GM19025 (cell line): ENCODE measurements around the gene DBNL.
A peak's percentile ranks its signal among the peaks of the same experiment; 100 is the strongest.

Experiments used
- ATAC-seq: cut with Tn5 transposase; IDR thresholded peaks from one replicate; pipeline ENCODE4 v1.9.1; 2021; ENCODE audit warnings: mild to moderate bottlenecking, low read depth, moderate library complexity; ENCODE audit not compliant: unreplicated experiment

Gene DBNL

GRCh38 chr7:44075296-44076075, 31.0 kb downstream of the DBNL start:
- ATAC-seq: no peak

GRCh38 chr7:44076101-44076895, 31.8 kb downstream of the DBNL start:
- no peak for ATAC-seq

DNA sequence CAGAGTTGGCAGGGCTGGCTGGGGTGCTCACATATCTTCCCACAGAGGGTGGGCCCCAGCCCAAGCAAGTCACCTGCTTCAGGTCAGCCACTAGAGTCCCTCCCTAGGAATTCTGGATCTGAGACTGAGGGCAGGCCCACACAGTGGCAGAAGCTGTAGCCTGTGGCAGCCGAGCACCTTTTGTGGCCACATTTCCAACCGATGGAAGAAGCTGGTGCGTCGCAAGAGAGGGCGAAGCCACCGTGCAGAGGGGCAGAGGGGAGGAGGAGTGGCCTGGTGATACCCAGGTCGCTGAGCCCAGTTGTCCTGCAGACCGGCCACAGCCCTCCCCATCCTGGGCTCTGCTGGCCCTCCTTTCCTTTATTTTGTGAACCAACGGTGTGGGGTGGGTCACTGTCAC, 32.6 kb downstream of the DBNL start:
- no peak for ATAC-seq

DNA sequence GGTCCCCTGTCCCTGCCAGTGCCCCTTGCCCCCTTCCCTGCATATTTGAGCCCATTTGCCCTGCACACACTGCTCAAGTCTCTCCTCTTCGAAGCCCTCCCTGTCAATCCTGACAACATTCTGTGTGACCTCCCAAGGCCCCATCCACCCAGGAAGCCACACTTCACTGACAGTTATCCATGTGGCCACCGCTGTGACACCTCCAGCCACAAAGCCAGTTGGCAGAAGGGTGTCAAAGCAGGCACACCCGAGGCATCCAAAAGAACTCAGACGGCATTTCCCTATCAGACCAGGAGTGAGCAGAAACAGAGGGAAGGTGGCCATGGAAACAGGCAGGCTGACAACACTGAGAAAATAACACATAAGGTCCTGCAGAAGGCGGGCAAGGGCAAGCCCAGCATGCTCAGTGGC, 33.2 kb downstream of the DBNL start:
- ATAC-seq: no peak

- ATAC-seq: no peak
Observed at GRCh38 chr7:44078521-44078920, 34.0 kb downstream of the DBNL start.

GRCh38 chr7:44079331-44080021, 35.0 kb downstream of the DBNL start:
- no peak for ATAC-seq

GRCh38 chr7:44080118-44080517, 35.6 kb downstream of the DBNL start:
- ATAC-seq: no peak

DNA sequence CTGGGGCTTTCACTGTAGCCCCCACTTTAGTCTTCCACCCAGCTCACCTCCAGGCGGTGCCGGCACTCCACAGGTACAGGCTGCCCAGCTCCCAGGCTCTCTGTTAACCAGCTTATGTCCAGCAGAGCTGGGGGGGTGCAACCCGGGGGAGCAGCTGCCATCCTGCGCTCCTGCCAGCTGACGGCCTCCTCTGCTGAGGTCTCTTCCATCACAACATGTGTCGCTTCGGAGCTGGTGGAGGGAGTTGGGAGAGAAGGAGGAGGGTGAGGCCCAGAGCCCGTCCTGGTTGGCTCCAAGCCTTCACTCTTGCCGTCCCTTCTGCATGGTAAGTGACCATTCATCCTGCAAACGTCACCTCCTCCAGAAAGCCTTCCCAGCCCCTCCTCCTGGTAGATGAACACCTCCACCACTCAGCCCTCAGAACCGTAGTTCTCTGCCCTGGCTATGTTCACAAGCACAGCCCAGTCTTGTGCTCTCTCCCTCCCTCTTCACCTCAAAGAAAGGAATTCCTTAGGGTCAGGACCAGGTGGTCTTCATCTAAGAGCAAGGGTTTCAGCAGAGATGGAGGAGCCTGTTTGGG, 36.3 kb downstream of the DBNL start:
- ATAC-seq: no peak

GRCh38 chr7:44081266-44081748, 36.8 kb downstream of the DBNL start:
- ATAC-seq: no peak

DNA sequence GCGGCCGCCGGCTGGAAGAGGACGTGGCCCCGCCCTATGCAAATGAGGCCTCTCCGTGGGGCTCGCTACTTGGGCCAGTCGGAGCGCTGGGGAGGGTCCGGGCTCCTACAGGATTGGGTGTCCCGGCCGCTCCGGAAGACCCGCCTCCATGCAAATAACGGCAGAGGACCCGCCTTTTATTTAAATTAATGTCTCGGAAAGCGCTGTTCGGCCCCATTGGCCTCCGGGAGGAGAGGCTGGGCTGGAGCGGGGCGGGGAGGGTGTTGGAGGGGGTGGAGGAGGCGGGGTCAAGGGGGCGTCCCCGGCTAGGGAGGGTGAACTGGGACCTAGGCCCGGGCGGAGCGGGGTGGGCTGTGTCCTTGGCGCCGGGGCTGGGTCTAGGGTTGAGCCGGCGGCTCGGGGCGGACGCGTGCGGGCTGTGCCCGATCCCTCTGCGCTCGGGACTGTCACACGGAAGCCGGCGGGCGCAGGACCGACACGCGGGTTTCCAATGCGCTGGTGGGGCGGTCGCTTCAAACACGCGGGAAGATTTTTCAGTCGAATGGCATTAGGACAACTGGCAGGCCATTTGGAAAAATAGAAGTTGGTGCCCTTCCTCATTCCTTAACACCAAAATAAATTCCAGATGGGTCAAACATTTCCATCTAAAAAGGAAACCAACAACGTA, 38.2 kb downstream of the DBNL start:
- ATAC-seq: peak; percentile 89

DNA sequence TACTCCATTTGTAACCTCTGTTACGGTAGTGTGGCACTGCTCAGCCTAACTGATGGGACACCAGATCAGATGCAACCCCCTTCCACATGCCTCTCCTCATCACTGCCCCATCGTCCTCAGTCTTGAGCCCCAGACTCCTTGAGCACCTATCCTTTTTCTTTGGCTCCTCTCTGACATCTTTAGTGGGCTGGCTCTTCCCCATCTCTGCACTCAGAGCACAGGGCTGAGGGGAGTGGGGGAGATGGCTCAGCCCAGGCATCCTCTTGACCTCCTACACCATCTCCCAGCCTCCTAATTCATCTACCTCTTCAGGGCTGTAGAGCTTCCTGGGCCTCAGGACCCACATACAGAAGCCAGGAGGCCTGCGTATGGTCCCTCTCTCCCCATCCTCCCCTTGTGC, 39.3 kb downstream of the DBNL start:
- ATAC-seq: no peak

- no peak for ATAC-seq
Observed at GRCh38 chr7:44084701-44085100, 40.2 kb downstream of the DBNL start.

DNA sequence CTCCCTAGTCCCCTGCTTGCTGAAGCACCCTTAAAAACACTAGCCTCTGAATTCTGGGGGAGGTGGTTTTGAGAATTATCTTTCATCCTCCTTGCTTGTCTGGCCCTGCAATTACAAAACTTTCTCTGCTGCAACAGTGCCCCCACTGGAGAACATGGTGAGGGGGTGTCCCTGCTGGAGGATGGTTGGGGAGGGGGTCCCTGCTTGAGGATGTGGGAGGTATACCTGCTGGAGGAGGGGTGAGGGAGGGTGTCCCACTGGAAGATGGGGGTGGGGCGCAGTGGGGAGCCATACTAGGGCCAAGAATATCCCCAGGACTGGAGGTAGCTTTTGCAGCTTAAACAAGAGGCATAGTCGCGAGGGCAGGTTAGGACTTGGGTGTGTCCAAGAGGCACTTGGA, 41.0 kb downstream of the DBNL start:
- ATAC-seq: no peak

GRCh38 chr7:44086627-44087026, 42.1 kb downstream of the DBNL start:
- no peak for ATAC-seq

DNA sequence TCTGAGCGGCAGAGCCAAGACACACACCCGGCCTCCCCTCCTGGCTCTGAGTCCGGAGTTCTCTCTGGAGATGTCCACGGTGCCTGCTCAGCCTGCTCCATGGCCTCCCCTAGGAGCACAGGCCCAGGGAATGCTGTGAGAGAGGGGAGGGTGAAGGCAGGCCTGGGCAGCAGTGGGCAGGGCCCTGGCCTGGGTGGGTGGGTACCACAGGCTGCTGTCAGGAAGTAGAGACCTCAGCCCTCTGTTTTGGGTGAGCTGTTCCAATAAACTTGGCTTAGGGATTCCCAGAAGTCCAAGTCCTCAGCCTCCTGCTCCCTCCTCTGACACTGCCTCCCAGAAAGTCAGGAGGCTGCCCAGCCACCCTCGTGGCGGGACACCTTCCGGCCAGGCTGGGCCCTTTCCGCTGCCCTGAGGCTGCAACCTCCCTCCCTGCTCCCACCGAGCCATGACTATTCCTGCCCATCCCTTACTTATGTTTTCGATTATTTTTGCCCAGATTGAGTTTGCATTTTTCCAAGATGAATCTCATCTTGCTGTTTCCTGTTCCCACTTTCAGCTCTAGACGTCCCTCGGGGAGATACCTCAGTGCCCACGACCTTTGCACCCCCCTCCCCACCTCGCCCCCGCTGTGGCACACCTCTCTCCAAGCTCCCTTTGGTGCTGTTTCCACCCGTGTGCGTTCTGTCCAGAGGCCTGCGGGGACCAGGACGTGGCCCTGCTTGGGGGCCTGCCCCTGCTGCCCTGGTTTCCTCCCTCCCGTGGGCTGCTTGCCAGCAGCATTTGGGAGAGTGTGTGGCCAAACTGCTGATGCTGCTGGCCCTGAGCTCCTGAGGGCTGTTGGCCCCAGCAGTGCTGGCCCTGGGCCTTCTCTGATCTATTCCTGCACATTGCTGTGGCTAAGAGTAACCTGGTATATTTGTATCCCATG, 43.7 kb downstream of the DBNL start:
- no peak for ATAC-seq

GRCh38 chr7:44093102-44093641, 48.7 kb downstream of the DBNL start:
- no peak for ATAC-seq

DNA sequence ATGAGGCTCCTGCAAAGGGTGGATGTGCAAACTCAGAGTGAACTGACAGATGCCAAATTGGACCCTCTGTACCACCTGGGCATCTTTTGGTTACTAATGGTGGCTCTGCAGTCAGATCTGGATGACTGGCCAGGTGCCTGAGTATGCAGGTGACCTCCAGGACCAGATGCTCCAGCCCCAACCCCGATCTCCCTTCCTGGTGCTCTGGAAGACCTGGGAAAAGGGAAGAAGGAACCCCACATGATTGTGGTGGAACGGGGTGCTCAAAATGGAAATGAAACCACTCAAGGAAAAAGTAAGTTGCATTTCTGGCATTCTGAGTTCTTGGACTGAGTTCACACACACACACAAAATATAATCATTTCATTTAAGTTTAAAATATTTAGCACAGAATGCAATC, 49.9 kb downstream of the DBNL start:
- no peak for ATAC-seq

- no peak for ATAC-seq
Observed at GRCh38 chr7:44094883-44095592, 50.5 kb downstream of the DBNL start.
